GM19328 (cell line): Measurements from ENCODE around the gene ITGB8.
"Not testable (repeated sequence)": the region's sequence is repeated elsewhere in the genome, so short reads cannot be mapped to it uniquely, and the experiment has no call there.

ENCODE experiments used
- ATAC-seq: cut with Tn5 transposase; IDR thresholded peaks from one replicate; pipeline ENCODE4 v1.9.1; 2021; ENCODE audit warnings: mild to moderate bottlenecking, moderate library complexity; ENCODE audit not compliant: unreplicated experiment

ITGB8 gene

GRCh38 chr7:20364571-20365196 lies 34.0 kb downstream of the ITGB8 start:
- ATAC-seq, result no peak

- no peak for ATAC-seq
These were observed 34.8 kb downstream of the ITGB8 start for GRCh38 chr7:20365486-20365885.

GRCh38 chr7:20374399-20374798 lies 43.7 kb downstream of the ITGB8 start:
- no peak for ATAC-seq

GRCh38 chr7:20376796-20377195 lies 46.1 kb downstream of the ITGB8 start:
- no peak for ATAC-seq

- ATAC-seq, result no peak
These were observed 50.8 kb downstream of the ITGB8 start for GRCh38 chr7:20381406-20382034.

- ATAC-seq, result no peak
These were observed 52.7 kb downstream of the ITGB8 start for GRCh38 chr7:20383351-20383750.

- ATAC-seq, result no peak
These were observed 54.4 kb downstream of the ITGB8 start for GRCh38 chr7:20385126-20385525.

GRCh38 chr7:20388084-20388483 lies 57.4 kb downstream of the ITGB8 start:
- no peak for ATAC-seq

GRCh38 chr7:20389192-20389591 lies 58.5 kb downstream of the ITGB8 start:
- not testable (repeated sequence) for ATAC-seq

- no peak for ATAC-seq
These were observed 62.4 kb downstream of the ITGB8 start for GRCh38 chr7:20393021-20393610.

- no peak for ATAC-seq
These were observed 62.9 kb downstream of the ITGB8 start for GRCh38 chr7:20393616-20394015.

GRCh38 chr7:20394284-20394683 lies 63.6 kb downstream of the ITGB8 start:
- no peak for ATAC-seq

GRCh38 chr7:20395104-20395503 lies 64.4 kb downstream of the ITGB8 start:
- no peak for ATAC-seq

GRCh38 chr7:20395511-20395910 lies 64.8 kb downstream of the ITGB8 start:
- ATAC-seq, result no peak

GRCh38 chr7:20399521-20399920 lies 68.8 kb downstream of the ITGB8 start:
- ATAC-seq, result no peak

GRCh38 chr7:20401861-20402746 lies 71.4 kb downstream of the ITGB8 start:
- ATAC-seq, result no peak

GRCh38 chr7:20402747-20403230 lies 72.1 kb downstream of the ITGB8 start:
- no peak for ATAC-seq

- no peak for ATAC-seq
These were observed 72.6 kb downstream of the ITGB8 start for GRCh38 chr7:20403331-20403730.

- ATAC-seq, result no peak
These were observed 73.6 kb downstream of the ITGB8 start for GRCh38 chr7:20404320-20404719.

GRCh38 chr7:20407585-20408466 lies 77.1 kb downstream of the ITGB8 start:
- no peak for ATAC-seq
